Measurements from ENCODE around the gene TMEM91.

GRCh38 chr19:41339936-41340335 lies 36.4 kb upstream of the TMEM91 start:
- no peak for TF ChIP-seq CTCF (IDR thresholded peaks at IDR 0.05; ENCODE audit: low read depth, low read length, poor library complexity, severe bottlenecking)
- no peak for TF ChIP-seq EZH2phosphoT487 (IDR thresholded peaks at IDR 0.05; ENCODE audit: borderline replicate concordance, low read length)
